Naive thymus-derived CD8-positive, alpha-beta T cell (primary cell): ENCODE results near the gene SLC29A2. TPM values are rescaled to one million over a fixed set of nuclear protein-coding genes. Genes with fewer than 3 reads are reported as not detected.

ENCODE experiments used
- ATAC-seq, 2 donors: fragments of 150-1000 bp; cut with Tn5 transposase in 1 of 2; sonication (Bioruptor Pico), chemical (Tn5 transposase) in 1 of 2; 1 replicate in 1 of 2; 2 replicates in 1 of 2; pipeline ENCODE4 v1.10.0; 2021; ENCODE audit warnings: mild to moderate bottlenecking in 2 of 2, moderate library complexity in 2 of 2
- POLR2A ChIA-PET: fragments of 350-600 bp; sonication (Branson Sonifier 250); formaldehyde crosslinking; loops from one replicate; lab custom pipeline; 2021; ENCODE audit warnings: antibody characterized with exemption; lab: Charles Lee
- DNase-seq, 10 donors: peaks; one replicate each; pipeline versions ENCODE4 v3.0.0 to v3.0.0-alpha.2; 2020 to 2022
- H3K27ac Mint-ChIP-seq, 10 donors: one replicate each; pipeline ENCODE4 v1.8.0; 2020 to 2022; ENCODE audit warnings: mild to moderate bottlenecking in 10 of 10, mixed read lengths in 10 of 10, moderate library complexity in 4 of 10, inconsistent platforms in 1 of 10
- H3K27me3 Mint-ChIP-seq, 5 donors: one replicate each; pipeline ENCODE4 v1.8.0; 2021 to 2022; ENCODE audit warnings: mixed read lengths in 5 of 5
- H3K36me3 Mint-ChIP-seq, 3 donors: one replicate each; pipeline ENCODE4 v1.8.0; 2020 to 2022; ENCODE audit warnings: mixed read lengths in 3 of 3, mild to moderate bottlenecking in 2 of 3, inconsistent platforms in 1 of 3
- H3K4me1 Mint-ChIP-seq, 4 donors: one replicate each; pipeline ENCODE4 v1.8.0; 2021 to 2022; ENCODE audit warnings: mixed read lengths in 4 of 4
- H3K4me3 Mint-ChIP-seq, 10 donors: one replicate each; pipeline ENCODE4 v1.8.0; 2020 to 2022; ENCODE audit warnings: mild to moderate bottlenecking in 10 of 10, mixed read lengths in 10 of 10, moderate library complexity in 6 of 10, inconsistent platforms in 1 of 10
- H3K9me3 Mint-ChIP-seq, 9 donors: one replicate each; pipeline ENCODE4 v1.8.0; 2020 to 2022; ENCODE audit warnings: mixed read lengths in 9 of 9, mild to moderate bottlenecking in 3 of 9, inconsistent platforms in 1 of 9, moderate library complexity in 1 of 9
- polyA plus RNA-seq, 3 donors: library from polyadenylated mRNA; unstranded; fragments of 300-500 nt; fragmentation: Illumina TruSeq; gene quantifications; one replicate each; pipeline ENCODE4 v1.2.3, GENCODE V29; 2021
- total RNA-seq, 8 experiments: library from RNA in 2 of 8; stranded (reverse) in 2 of 8; gene quantifications; one replicate each; pipeline ENCODE4 v1.2.3 and lab custom pipeline; 2021 to 2026

The SLC29A2 gene
- total and polyA plus RNA-seq, 5 experiments from 2014 or later: 1.4 to 13.9 (median 3.9) TPM

GRCh38 chr11:66344550-66345315, 26.8 kb downstream of the SLC29A2 start, which contains the start of gene BRMS1:
TSS of gene BRMS1 (minus strand) at chr11:66345104. CDS start at chr11:66342234, 2,870 bp downstream.
- DNase-seq: peak; percentile 87 to 99 (median 94)
- POLR2A ChIA-PET: interaction anchor here (0.6 to 5.8 kb wide), 20 partner anchors 10 to 498 kb away, joined by 3 to 82 read pairs (median 4); partner anchors contain the start of genes CD248, RCE1, RIN1 and SLC29A2
- Mint-ChIP-seq H3K27me3 (peaks cover 0 to 4% (median 0%) of the 10 kb centered on the region in 5 donors), H3K27ac (peak within 1 kb of the TSS; percentile 88 to 99 (median 98)), H3K9me3 (peaks cover 0 to 5% (median 0%) of the 10 kb centered on the region in 9 donors), H3K4me1 (peaks cover 29 to 60% (median 53%) of the 10 kb centered on the region in 4 donors), H3K36me3 (peaks cover 2 to 26% (median 4%) of the 10 kb centered on the region in 3 donors), H3K4me3 (peak within 1 kb of the TSS; percentile 93 to 97 (median 95))
- peak; percentile 73 to 79 for ATAC-seq

- Mint-ChIP-seq H3K9me3 (peaks cover 0 to 5% (median 0%) of the 10 kb centered on the region in 9 donors), H3K27me3 (peaks cover 0 to 4% (median 0%) of the 10 kb centered on the region in 5 donors), H3K4me3 (peak overlapping the region; percentile 57 to 97 (median 95)), H3K4me1 (peaks cover 29 to 58% (median 45%) of the 10 kb centered on the region in 4 donors), H3K36me3 (peaks cover 4 to 33% (median 5%) of the 10 kb centered on the region in 3 donors), H3K27ac (peak overlapping the region in 8 of 10 donors; percentile 22 to 99 (median 90))
- DNase-seq (no peak), ATAC-seq (no peak)
- POLR2A ChIA-PET: interaction anchor here (0.7 to 5.8 kb wide), 5 partner anchors 9 to 123 kb away, joined by 3 to 82 read pairs (median 9); partner anchors contain the start of genes CD248, PELI3 and RIN1
Observed at GRCh38 chr11:66343176-66343575, 28.4 kb downstream of the SLC29A2 start.

DNA sequence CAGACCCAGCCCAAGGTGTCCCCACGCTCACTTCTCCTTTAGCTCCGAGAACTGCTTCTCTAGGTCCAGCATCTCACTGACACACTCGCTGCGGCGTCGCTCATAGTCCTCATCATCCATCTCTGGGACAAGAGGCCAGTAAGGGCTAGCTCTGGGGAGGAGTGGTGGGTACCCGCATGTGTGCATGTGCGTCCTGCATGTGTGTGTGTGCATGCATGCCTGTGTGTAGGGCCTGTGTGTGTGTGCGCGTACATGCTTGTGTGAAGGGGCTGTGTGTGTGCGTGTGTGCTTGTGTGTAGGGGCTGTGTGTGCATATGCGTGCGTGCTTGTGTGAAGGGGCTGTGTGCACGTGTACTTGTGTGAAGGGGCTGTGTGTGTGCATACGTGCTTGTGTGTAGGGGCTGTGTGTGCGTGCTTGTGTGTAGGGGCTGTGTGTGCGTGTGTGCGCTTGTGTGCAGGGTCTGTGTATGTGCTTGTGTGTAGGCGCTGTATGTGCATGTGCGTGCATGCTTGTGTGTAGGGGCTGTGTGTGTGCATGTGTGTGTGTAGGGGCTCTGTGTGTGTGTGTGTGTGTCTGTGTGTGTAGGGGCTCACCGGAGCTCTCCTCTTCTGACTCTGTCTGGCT, 29.9 kb downstream of the SLC29A2 start:
- no peaks in the 10 kb centered on the region for H3K27me3 Mint-ChIP-seq
- no peaks in the 10 kb centered on the region for H3K9me3 Mint-ChIP-seq
- DNase-seq (no peak), ATAC-seq (no peak)
- peaks cover 28 to 61% (median 50%) of the 10 kb centered on the region in 4 donors for H3K4me1 Mint-ChIP-seq
- H3K27ac Mint-ChIP-seq: peak overlapping the region in 3 of 10 donors; percentile 48 to 71 (median 59)
- POLR2A ChIA-PET: interaction anchor here (0.6 kb wide), 1 partner anchor 80 kb away, joined by 3 read pairs; no protein-coding TSS in a partner anchor
- H3K4me3 Mint-ChIP-seq: peak overlapping the region in 3 of 10 donors; percentile 30 to 60 (median 36)
- peaks cover 4 to 34% (median 5%) of the 10 kb centered on the region in 3 donors for H3K36me3 Mint-ChIP-seq

GRCh38 chr11:66340596-66341501, 30.7 kb downstream of the SLC29A2 start:
- no peaks in the 10 kb centered on the region for H3K27me3 Mint-ChIP-seq
- peaks cover 4 to 34% (median 5%) of the 10 kb centered on the region in 3 donors for H3K36me3 Mint-ChIP-seq
- no peak for ATAC-seq
- no peaks in the 10 kb centered on the region for H3K9me3 Mint-ChIP-seq
- no peak for DNase-seq
- peak overlapping the region in 2 of 10 donors; percentile 30 to 60 for H3K4me3 Mint-ChIP-seq
- peak overlapping the region in 1 of 10 donors; percentile 48 for H3K27ac Mint-ChIP-seq
- peaks cover 34 to 60% (median 53%) of the 10 kb centered on the region in 4 donors for H3K4me1 Mint-ChIP-seq
- POLR2A ChIA-PET: interaction anchor here (1.2 to 1.8 kb wide), 2 partner anchors 24 to 28 kb away, joined by 5 to 6 read pairs; partner anchors contain the start of gene CD248

- no peaks in the 10 kb centered on the region for H3K9me3 Mint-ChIP-seq
- peaks cover 4 to 34% (median 5%) of the 10 kb centered on the region in 3 donors for H3K36me3 Mint-ChIP-seq
- peaks cover 30 to 59% (median 50%) of the 10 kb centered on the region in 4 donors for H3K4me1 Mint-ChIP-seq
- no peak overlapping the region for H3K4me3 Mint-ChIP-seq
- ATAC-seq (no peak), DNase-seq (no peak)
- H3K27me3 Mint-ChIP-seq: no peaks in the 10 kb centered on the region
- peak overlapping the region in 3 of 10 donors; percentile 43 to 87 (median 76) for H3K27ac Mint-ChIP-seq
- POLR2A ChIA-PET: interaction anchor here (0.8 to 1.8 kb wide), 3 partner anchors 23 to 32 kb away, joined by 5 to 6 read pairs (median 5); partner anchors contain the start of genes CD248 and SLC29A2
Observed at GRCh38 chr11:66339686-66340483, 31.7 kb downstream of the SLC29A2 start.

DNA sequence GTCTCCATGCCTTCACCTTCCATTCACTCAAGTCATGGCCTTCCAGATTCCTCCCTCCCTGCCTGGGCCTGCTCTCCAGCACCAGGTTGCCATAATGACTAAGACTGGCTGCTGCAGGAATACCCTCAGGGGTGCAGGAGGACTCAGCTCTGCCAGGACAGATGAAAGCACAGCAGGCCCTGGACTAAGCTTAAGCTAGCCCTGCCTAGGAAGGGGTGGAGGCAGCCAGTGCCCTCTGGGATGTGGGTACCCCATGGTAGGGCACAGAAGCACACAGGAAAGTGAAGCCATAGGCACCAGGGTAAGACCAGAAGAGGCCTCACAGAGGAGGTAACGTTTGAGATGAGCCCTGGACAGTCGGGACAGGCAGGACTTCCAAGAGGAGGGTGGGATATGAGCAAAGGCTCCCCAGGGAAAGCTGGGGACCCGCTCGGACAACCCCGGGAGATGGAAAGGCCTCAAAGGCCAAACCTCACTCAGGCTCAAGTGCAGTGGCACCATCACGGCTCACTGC, 32.3 kb downstream of the SLC29A2 start:
- peaks cover 4 to 34% (median 5%) of the 10 kb centered on the region in 3 donors for H3K36me3 Mint-ChIP-seq
- no peaks in the 10 kb centered on the region for H3K9me3 Mint-ChIP-seq
- ATAC-seq (no peak), DNase-seq (no peak)
- peak overlapping the region in 4 of 10 donors; percentile 3 to 82 (median 65) for H3K27ac Mint-ChIP-seq
- H3K4me3 Mint-ChIP-seq: peak overlapping the region in 1 of 10 donors; percentile 40
- no peaks in the 10 kb centered on the region for H3K27me3 Mint-ChIP-seq
- POLR2A ChIA-PET: interaction anchor here (0.8 to 1.8 kb wide), 2 partner anchors 22 to 33 kb away, joined by 5 to 6 read pairs; partner anchors contain the start of genes CD248 and SLC29A2
- H3K4me1 Mint-ChIP-seq: peaks cover 28 to 53% (median 44%) of the 10 kb centered on the region in 4 donors

- Mint-ChIP-seq H3K4me3 (peak overlapping the region in 2 of 10 donors; percentile 38 to 48), H3K4me1 (peaks cover 27 to 46% (median 37%) of the 10 kb centered on the region in 4 donors), H3K27ac (peak overlapping the region in 7 of 10 donors; percentile 47 to 94 (median 73)), H3K9me3 (no peaks in the 10 kb centered on the region), H3K27me3 (no peaks in the 10 kb centered on the region), H3K36me3 (peaks cover 4 to 34% (median 5%) of the 10 kb centered on the region in 3 donors)
- POLR2A ChIA-PET: interaction anchor here (0.7 to 1.8 kb wide), 4 partner anchors 10 to 34 kb away, joined by 5 to 8 read pairs (median 6); partner anchors contain the start of genes CD248 and SLC29A2
- peak in 1 of 10 donors; percentile 55 for DNase-seq
- ATAC-seq: no peak
Observed at GRCh38 chr11:66338276-66339161, 33.0 kb downstream of the SLC29A2 start.

DNA sequence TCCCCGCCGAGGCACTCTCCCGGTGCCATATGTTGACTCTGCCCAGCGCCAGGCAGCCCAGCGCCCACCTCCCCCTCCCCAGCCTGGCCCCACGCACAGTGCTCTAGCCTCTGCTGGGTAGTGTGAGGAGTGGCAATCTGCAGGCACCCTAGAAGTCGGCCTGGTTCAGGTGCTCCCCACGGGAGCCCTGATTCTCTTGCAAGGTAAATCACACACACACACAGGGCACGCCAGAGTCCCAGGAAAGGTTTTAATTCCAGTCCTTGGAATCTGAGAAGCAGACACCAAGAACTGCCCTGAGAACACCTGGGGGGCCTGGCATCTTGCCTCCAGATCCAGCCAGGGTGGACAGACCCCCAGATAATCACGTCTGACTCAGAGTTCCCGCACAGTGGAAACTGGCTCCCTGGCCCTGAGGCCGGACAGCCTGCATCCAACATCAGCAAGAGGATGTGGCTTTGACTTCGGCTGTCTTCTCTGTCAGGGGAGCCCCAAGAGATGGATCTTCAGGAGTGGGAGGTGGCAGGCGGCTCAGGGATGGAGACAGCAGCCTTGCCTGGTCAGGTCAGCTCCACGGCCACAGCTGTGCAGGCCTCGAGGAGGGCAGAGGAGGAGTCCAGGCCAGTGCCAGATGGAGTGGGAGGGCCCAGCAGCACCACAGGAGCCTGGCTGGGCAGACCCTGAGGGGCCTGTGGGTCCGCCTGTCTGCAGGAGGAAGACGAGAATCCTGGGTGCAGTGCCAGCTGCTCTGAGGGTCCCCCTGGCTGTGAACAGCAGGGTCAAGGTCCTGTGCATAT, 34.3 kb downstream of the SLC29A2 start:
- Mint-ChIP-seq H3K27me3 (no peaks in the 10 kb centered on the region), H3K4me1 (peaks cover 18 to 36% (median 28%) of the 10 kb centered on the region in 4 donors), H3K9me3 (no peaks in the 10 kb centered on the region), H3K36me3 (peaks cover 4 to 28% (median 5%) of the 10 kb centered on the region in 3 donors), H3K4me3 (peak overlapping the region; percentile 66 to 96 (median 92)), H3K27ac (peak overlapping the region in 9 of 10 donors; percentile 53 to 96 (median 92))
- DNase-seq (peak in 1 of 10 donors; percentile 58), ATAC-seq (no peak)
- POLR2A ChIA-PET: interaction anchor here (1.6 to 4.8 kb wide), 3 partner anchors 7 to 24 kb away, joined by 8 to 35 read pairs (median 30); partner anchors contain the start of gene BRMS1
